ENCODE data around the gene NAIP. TPM values are rescaled to one million over a fixed set of nuclear protein-coding genes. Genes with fewer than 3 reads are reported as not detected.

Gene NAIP
- total RNA-seq, 1 donor from 2014 or later, result 15.1 TPM

Other genes starting within 250 kb of the NAIP start
- gene SERF1A, start 124.7 kb downstream of the NAIP start, total RNA-seq, result 15.7 TPM
- 30.3 TPM for gene SMN1, start 100.3 kb downstream of the NAIP start, total RNA-seq
- 21.9 TPM for gene GTF2H2, start 42.3 kb upstream of the NAIP start, total RNA-seq